Neural cell (in vitro differentiated cells): Measurements from ENCODE around the gene CRIM1. TPM values are rescaled to one million over a fixed set of nuclear protein-coding genes. Genes with fewer than 3 reads are reported as not detected.

Experiments used
- H2AFZ ChIP-seq: fragments of 200-600, 300-800 bp; sonication (generic), shearing (Covaris generic); 2 replicates; pipeline ENCODE4 v1.6.0; 2014; ENCODE audit warnings: low read depth, mild to moderate bottlenecking, antibody characterized with exemption, low read length, moderate library complexity
- H3F3A ChIP-seq: fragments of 200-600 bp; shearing (Covaris generic); 2 replicates; pipeline ENCODE4 v1.6.1; 2016; ENCODE audit warnings: mild to moderate bottlenecking, moderate library complexity, mixed read lengths, antibody characterized with exemption, low read length; ENCODE audit not compliant: insufficient read depth, poor library complexity, severe bottlenecking
- H3K27ac ChIP-seq: fragments of 200-600, 300-800 bp; sonication (generic), shearing (Covaris generic); 2 replicates; pipeline ENCODE4 v1.5.1; 2014; ENCODE audit warnings: mild to moderate bottlenecking, low read length, moderate library complexity
- H3K27me3 ChIP-seq: fragments of 300-800, 200-600 bp; sonication (generic), shearing (Covaris generic); 2 replicates; pipeline ENCODE4 v1.6.0; 2014; ENCODE audit warnings: mild to moderate bottlenecking, low read depth, low read length, moderate library complexity; ENCODE audit not compliant: insufficient read depth
- H3K36me3 ChIP-seq: fragments of 300-800, 200-600 bp; sonication (generic), shearing (Covaris generic); 2 replicates; pipeline ENCODE4 v1.5.1; 2014; ENCODE audit warnings: mild to moderate bottlenecking, antibody characterized with exemption, low read length, moderate library complexity; ENCODE audit not compliant: insufficient read depth
- H3K4me2 ChIP-seq: fragments of 300-800, 200-600 bp; sonication (generic), shearing (Covaris generic); 2 replicates; pipeline ENCODE4 v1.6.0; 2014; ENCODE audit warnings: mild to moderate bottlenecking, low read length
- H3K4me3 ChIP-seq: fragments of 300-800, 200-600 bp; sonication (generic), shearing (Covaris generic); 2 replicates; pipeline ENCODE4 v1.5.1; 2014; ENCODE audit warnings: mild to moderate bottlenecking, low read length, moderate library complexity
- H3K79me2 ChIP-seq: fragments of 200-600 bp; shearing (Covaris generic); replicated peaks from 2 replicates; pipeline ENCODE4 v1.6.0; 2014; ENCODE audit warnings: mild to moderate bottlenecking, low read length, moderate library complexity; ENCODE audit not compliant: insufficient read depth
- H3K9ac ChIP-seq: fragments of 300-800, 200-600 bp; sonication (generic), shearing (Covaris generic); 2 replicates; pipeline ENCODE4 v1.6.1; 2016; ENCODE audit warnings: mild to moderate bottlenecking, low read length, mixed read lengths
- H3K9me2 ChIP-seq: fragments of 200-600 bp; shearing (Covaris generic); 2 replicates; pipeline ENCODE4 v1.6.1; 2016; ENCODE audit warnings: mild to moderate bottlenecking, low read length, mixed read lengths; ENCODE audit not compliant: insufficient read depth
- H3K9me3 ChIP-seq: fragments of 200-600, 300-800 bp; sonication (generic), shearing (Covaris generic); 2 replicates; pipeline ENCODE4 v1.6.1; 2016; ENCODE audit warnings: mild to moderate bottlenecking, mixed run types, low read length, moderate library complexity, mixed read lengths
- H4K20me1 ChIP-seq: fragments of 200-600 bp; shearing (Covaris generic); 2 replicates; pipeline ENCODE4 v1.6.1; 2016; ENCODE audit warnings: mild to moderate bottlenecking, mixed run types; ENCODE audit not compliant: insufficient read depth
- CTCF ChIP-seq: fragments of 450-650 bp; IDR thresholded peaks from 2 replicates; pipeline ENCODE4 v1.5.1; 2014; ENCODE audit warnings: antibody characterized with exemption, mild to moderate bottlenecking, moderate library complexity; ENCODE audit not compliant: poor library complexity, severe bottlenecking
- EP300 ChIP-seq: fragments of 450-650 bp; conservative IDR thresholded peaks from 2 replicates; pipeline ENCODE4 v1.6.1; 2014; ENCODE audit warnings: antibody characterized with exemption, mild to moderate bottlenecking, moderate library complexity; ENCODE audit not compliant: poor library complexity, severe bottlenecking
- EZH2 ChIP-seq: fragments of 200-600, 300-800 bp; shearing (Covaris generic), sonication (generic); IDR thresholded peaks from 2 replicates; pipeline ENCODE4 v1.6.1; 2014; ENCODE audit warnings: antibody characterized with exemption, low read length, borderline replicate concordance, mild to moderate bottlenecking; ENCODE audit not compliant: insufficient read depth, poor library complexity, severe bottlenecking
- MXI1 ChIP-seq: fragments of 450-650 bp; conservative IDR thresholded peaks from 2 replicates; pipeline ENCODE4 v1.6.1; 2014; ENCODE audit warnings: antibody characterized with exemption, mild to moderate bottlenecking; ENCODE audit not compliant: poor library complexity, severe bottlenecking
- POLR2AphosphoS5 ChIP-seq: IDR thresholded peaks from 2 replicates; pipeline ENCODE4 v1.6.1; 2012
- RAD21 ChIP-seq: fragments of 450-650 bp; conservative IDR thresholded peaks from 2 replicates; pipeline ENCODE4 v1.6.1; 2014; ENCODE audit warnings: antibody characterized with exemption, mild to moderate bottlenecking, moderate library complexity
- SMC3 ChIP-seq: fragments of 450-650 bp; conservative IDR thresholded peaks from 2 replicates; pipeline ENCODE4 v1.6.1; 2014; ENCODE audit warnings: antibody characterized with exemption, mild to moderate bottlenecking, moderate library complexity; ENCODE audit not compliant: poor library complexity
- TAF1 ChIP-seq: IDR thresholded peaks from 2 replicates; pipeline ENCODE4 v1.6.1; 2012; ENCODE audit warnings: low read depth
- polyA plus RNA-seq: library from polyadenylated mRNA; depleted of rRNA; stranded (reverse); fragments of >200 nt; gene quantifications from 2 replicates; pipeline ENCODE4 v1.2.3, GENCODE V29; 2014
- TF ChIP-seq, protein P1 (sequence below): IDR thresholded peaks from 2 replicates; pipeline ENCODE4 v1.6.1; 2012; ENCODE audit warnings: borderline replicate concordance

The CRIM1 gene
- polyA plus RNA-seq, 1 donor from 2014 or later: 6.7 TPM

DNA sequence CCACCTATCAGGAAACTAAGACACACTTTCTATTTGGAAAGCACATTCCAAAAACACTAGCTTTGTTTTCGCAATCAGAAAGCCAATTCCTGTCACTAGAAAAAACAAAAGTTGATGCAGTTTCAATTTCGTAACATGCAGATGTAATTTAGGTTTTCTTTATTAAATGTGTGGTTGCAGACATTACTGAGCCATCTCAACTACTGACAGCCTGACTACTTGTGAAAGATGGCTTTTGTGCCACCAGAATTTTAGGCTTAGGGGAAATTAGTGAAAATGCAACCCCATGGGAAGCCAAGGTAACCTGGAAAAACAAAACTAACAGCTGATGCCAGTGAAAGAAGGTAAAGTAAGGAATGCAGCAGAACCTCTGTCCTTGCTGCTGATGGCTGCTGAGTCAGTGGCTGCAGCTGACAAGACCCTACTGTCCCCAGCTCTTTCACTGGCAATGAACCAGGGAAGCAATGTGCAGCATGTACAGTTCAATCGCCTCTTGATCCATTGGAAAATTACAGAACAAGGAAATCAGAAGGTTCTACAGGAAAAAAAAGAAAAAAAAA, 207.5 kb downstream of the CRIM1 start:
- Histone ChIP-seq H3K9me3 (no peaks in the 10 kb centered on the region), H3K36me3 (no peaks in the 10 kb centered on the region), H3K4me3 (no peak overlapping the region), H3K9ac (no peak overlapping the region), H4K20me1 (no peaks in the 10 kb centered on the region), H3K79me2 (no peaks in the 10 kb centered on the region), H3K27ac (no peak overlapping the region), H2AFZ (no peak overlapping the region), H3K27me3 (no peaks in the 10 kb centered on the region), H3K9me2 (no peaks in the 10 kb centered on the region), H3F3A (no peaks in the 10 kb centered on the region), H3K4me2 (no peak overlapping the region)
- TF ChIP-seq RAD21 (no peak), EP300 (no peak), SMC3 (no peak), CTCF (no peak), EZH2 (no peak), TAF1 (no peak), POLR2AphosphoS5 (no peak), MXI1 (no peak)
- TF ChIP-seq, protein P1, sequence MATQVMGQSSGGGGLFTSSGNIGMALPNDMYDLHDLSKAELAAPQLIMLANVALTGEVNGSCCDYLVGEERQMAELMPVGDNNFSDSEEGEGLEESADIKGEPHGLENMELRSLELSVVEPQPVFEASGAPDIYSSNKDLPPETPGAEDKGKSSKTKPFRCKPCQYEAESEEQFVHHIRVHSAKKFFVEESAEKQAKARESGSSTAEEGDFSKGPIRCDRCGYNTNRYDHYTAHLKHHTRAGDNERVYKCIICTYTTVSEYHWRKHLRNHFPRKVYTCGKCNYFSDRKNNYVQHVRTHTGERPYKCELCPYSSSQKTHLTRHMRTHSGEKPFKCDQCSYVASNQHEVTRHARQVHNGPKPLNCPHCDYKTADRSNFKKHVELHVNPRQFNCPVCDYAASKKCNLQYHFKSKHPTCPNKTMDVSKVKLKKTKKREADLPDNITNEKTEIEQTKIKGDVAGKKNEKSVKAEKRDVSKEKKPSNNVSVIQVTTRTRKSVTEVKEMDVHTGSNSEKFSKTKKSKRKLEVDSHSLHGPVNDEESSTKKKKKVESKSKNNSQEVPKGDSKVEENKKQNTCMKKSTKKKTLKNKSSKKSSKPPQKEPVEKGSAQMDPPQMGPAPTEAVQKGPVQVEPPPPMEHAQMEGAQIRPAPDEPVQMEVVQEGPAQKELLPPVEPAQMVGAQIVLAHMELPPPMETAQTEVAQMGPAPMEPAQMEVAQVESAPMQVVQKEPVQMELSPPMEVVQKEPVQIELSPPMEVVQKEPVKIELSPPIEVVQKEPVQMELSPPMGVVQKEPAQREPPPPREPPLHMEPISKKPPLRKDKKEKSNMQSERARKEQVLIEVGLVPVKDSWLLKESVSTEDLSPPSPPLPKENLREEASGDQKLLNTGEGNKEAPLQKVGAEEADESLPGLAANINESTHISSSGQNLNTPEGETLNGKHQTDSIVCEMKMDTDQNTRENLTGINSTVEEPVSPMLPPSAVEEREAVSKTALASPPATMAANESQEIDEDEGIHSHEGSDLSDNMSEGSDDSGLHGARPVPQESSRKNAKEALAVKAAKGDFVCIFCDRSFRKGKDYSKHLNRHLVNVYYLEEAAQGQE: no peak

DNA sequence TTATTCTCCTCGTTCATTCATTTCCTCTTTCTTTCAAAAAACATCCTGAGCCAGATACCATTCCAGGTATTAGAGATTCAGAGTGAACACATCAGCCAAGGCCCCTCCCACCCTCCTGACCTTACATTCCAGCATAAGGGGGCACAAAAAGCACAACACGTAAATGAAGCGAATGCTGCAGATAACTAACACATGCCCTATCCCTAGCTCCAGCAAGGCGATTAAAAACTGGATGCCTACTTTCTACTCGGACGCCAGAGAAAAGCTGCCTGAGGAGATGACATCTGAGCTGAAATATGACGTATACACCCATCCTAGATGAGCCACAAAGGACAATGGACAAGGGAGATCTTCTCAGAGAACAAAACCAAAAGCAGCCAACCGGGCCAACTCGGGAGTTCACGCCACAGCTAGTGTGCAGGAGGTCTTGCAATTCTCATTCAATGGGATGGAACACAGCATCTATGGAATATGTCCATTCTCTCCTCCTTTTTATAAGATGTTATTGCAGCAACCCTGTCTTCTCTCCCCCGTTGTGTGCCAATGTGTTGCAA, 208.9 kb downstream of the CRIM1 start:
- Histone ChIP-seq H3F3A (no peaks in the 10 kb centered on the region), H3K9me3 (no peaks in the 10 kb centered on the region), H3K9ac (no peak overlapping the region), H4K20me1 (no peaks in the 10 kb centered on the region), H2AFZ (no peak overlapping the region), H3K27ac (no peak overlapping the region), H3K4me3 (no peak overlapping the region), H3K4me2 (no peak overlapping the region), H3K27me3 (no peaks in the 10 kb centered on the region), H3K79me2 (no peaks in the 10 kb centered on the region), H3K36me3 (no peaks in the 10 kb centered on the region), H3K9me2 (no peaks in the 10 kb centered on the region)
- no peak for TF ChIP-seq POLR2AphosphoS5
- no peak for TF ChIP-seq MXI1
- no peak for TF ChIP-seq EP300
- TF ChIP-seq EZH2: no peak
- TF ChIP-seq SMC3: no peak
- no peak for TF ChIP-seq CTCF
- TF ChIP-seq RAD21: no peak
- TF ChIP-seq, protein P1: no peak
- no peak for TF ChIP-seq TAF1
